H1 (cell line): Measurements from ENCODE around the gene BRMS1L. TPM values are rescaled to one million over a fixed set of nuclear protein-coding genes. Genes with fewer than 3 reads are reported as not detected.

Experiments
- CTCF ChIA-PET: fragments of 300-600 bp; sonication (Branson Sonifier 250); formaldehyde crosslinking; loops from one replicate; lab custom pipeline; 2021; ENCODE audit not compliant: partially characterized antibody; lab: Charles Lee
- POLR2A ChIA-PET: fragments of 300-600 bp; sonication (Branson Sonifier 250); formaldehyde crosslinking; loops from one replicate; lab custom pipeline; 2021; ENCODE audit warnings: inconsistent platforms; ENCODE audit not compliant: partially characterized antibody; lab: Charles Lee
- DNase-seq, 2 experiments: peaks; one replicate each; pipeline versions ENCODE4 v3.0.0 to v3.0.0-alpha.2; 2010 to 2022; ENCODE audit warnings: low spot score in 2 of 2, low read depth in 1 of 2, mixed read lengths in 1 of 2
- FAIRE-seq: peaks from 2 replicates; lab custom pipeline; 2011; peaks lifted over from hg19 to GRCh38; lab: Jason Lieb, UNC
- H2AFZ ChIP-seq: 2 replicates; pipeline ENCODE4 v1.8.1; 2012; ENCODE audit warnings: low read length, inconsistent platforms
- H2AK5ac ChIP-seq: 2 replicates; pipeline ENCODE4 v1.6.1; 2013; ENCODE audit warnings: low read depth, low read length
- H2BK120ac ChIP-seq: replicated peaks from 2 replicates; pipeline ENCODE3; 2013; ENCODE audit warnings: low read depth, low read length, inconsistent platforms
- H2BK12ac ChIP-seq: 2 replicates; pipeline ENCODE4 v1.6.1; 2013; ENCODE audit warnings: low read depth, low read length
- H2BK15ac ChIP-seq: 2 replicates; pipeline ENCODE4 v1.6.1; 2013; ENCODE audit warnings: low read length
- H2BK20ac ChIP-seq: 2 replicates; pipeline ENCODE4 v1.6.1; 2013; ENCODE audit warnings: low read length
- H2BK5ac ChIP-seq: 2 replicates; pipeline ENCODE4 v1.6.1; 2013; ENCODE audit warnings: low read depth, low read length
- H3K14ac ChIP-seq: 2 replicates; pipeline ENCODE4 v1.6.1; 2013; ENCODE audit warnings: inconsistent platforms; ENCODE audit not compliant: insufficient read length
- H3K18ac ChIP-seq: 2 replicates; pipeline ENCODE4 v1.6.1; 2013; ENCODE audit warnings: low read length; ENCODE audit errors: extremely low read depth
- H3K23ac ChIP-seq: 2 replicates; pipeline ENCODE4 v1.6.1; 2013; ENCODE audit warnings: inconsistent platforms; ENCODE audit not compliant: insufficient read length
- H3K23me2 ChIP-seq: 2 replicates; pipeline ENCODE4 v1.6.1; 2013; ENCODE audit warnings: low read depth, low read length
- H3K27ac ChIP-seq: 2 replicates; pipeline ENCODE4 v1.6.1; 2011; ENCODE audit warnings: low read depth, low read length, inconsistent platforms
- H3K27me3 ChIP-seq, 4 experiments: replicated peaks in 1 of 4; 1 replicate in 1 of 4; 2 replicates in 3 of 4; pipeline versions ENCODE4 v1.6.1 to v1.8.1; 2011 to 2013; ENCODE audit warnings: low read length in 3 of 4, mild to moderate bottlenecking in 3 of 4, inconsistent platforms in 2 of 4, mixed read lengths in 2 of 4, moderate library complexity in 1 of 4; ENCODE audit not compliant: control insufficient read depth in 3 of 4, insufficient read depth in 3 of 4; ENCODE audit errors: extremely low read depth in 1 of 4
- H3K36me3 ChIP-seq, 4 experiments: 2 replicates each; pipeline versions ENCODE4 v1.6.1 to v1.8.1; 2011 to 2013; ENCODE audit warnings: mild to moderate bottlenecking in 4 of 4, low read length in 3 of 4, moderate library complexity in 2 of 4, control low read depth in 1 of 4, inconsistent platforms in 1 of 4; ENCODE audit not compliant: insufficient read depth in 4 of 4, control insufficient read depth in 2 of 4
- H3K4ac ChIP-seq: replicated peaks from 2 replicates; pipeline ENCODE3; 2013; ENCODE audit warnings: low read length, low read depth, mixed read lengths, inconsistent platforms; ENCODE audit not compliant: insufficient read length
- H3K4me1 ChIP-seq, 4 experiments: replicated peaks in 1 of 4; 1 replicate in 1 of 4; 2 replicates in 3 of 4; pipeline versions ENCODE4 v1.6.1 to v1.8.1; 2011 to 2013; ENCODE audit warnings: low read length in 3 of 4, inconsistent platforms in 2 of 4, mixed read lengths in 1 of 4; ENCODE audit not compliant: insufficient read depth in 4 of 4, control insufficient read depth in 3 of 4
- H3K4me2 ChIP-seq, 2 experiments: 2 replicates each; pipeline versions ENCODE4 v1.6.1 to v1.8.1; 2011 to 2013; ENCODE audit warnings: low read depth in 2 of 2, low read length in 2 of 2, control low read depth in 1 of 2, inconsistent platforms in 1 of 2, mild to moderate bottlenecking in 1 of 2; ENCODE audit not compliant: insufficient read depth in 1 of 2
- H3K4me3 ChIP-seq, 4 experiments: fragments of 200-600, 300-600 bp in 1 of 4; sonication (generic), shearing (Covaris generic), sonication (Bioruptor Twin) in 1 of 4; 2 replicates each; pipeline versions ENCODE4 v1.5.1 to v1.8.1; 2011 to 2016; ENCODE audit warnings: low read length in 4 of 4, low read depth in 3 of 4, control low read depth in 2 of 4, inconsistent platforms in 2 of 4, mild to moderate bottlenecking in 2 of 4, mixed read lengths in 1 of 4, moderate library complexity in 1 of 4; ENCODE audit not compliant: insufficient read depth in 2 of 4; ENCODE audit errors: extremely low read depth in 1 of 4
- H3K56ac ChIP-seq: replicated peaks from 2 replicates; pipeline ENCODE3; 2013; ENCODE audit warnings: low read depth, mild to moderate bottlenecking, mixed read lengths, low read length, inconsistent platforms; ENCODE audit not compliant: insufficient read length
- H3K79me1 ChIP-seq: 2 replicates; pipeline ENCODE4 v1.6.1; 2013; ENCODE audit warnings: low read depth, low read length, control low read depth
- H3K79me2 ChIP-seq, 2 experiments: 2 replicates each; pipeline versions ENCODE4 v1.6.1 to v1.8.1; 2012 to 2013; ENCODE audit warnings: low read length in 2 of 2, mild to moderate bottlenecking in 2 of 2, inconsistent platforms in 1 of 2; ENCODE audit not compliant: insufficient read depth in 2 of 2, control insufficient read depth in 1 of 2
- H3K9ac ChIP-seq, 4 experiments: replicated peaks in 1 of 4; 1 replicate in 1 of 4; 2 replicates in 3 of 4; pipeline versions ENCODE4 v1.6.1 to v1.8.1; 2011 to 2013; ENCODE audit warnings: low read depth in 3 of 4, low read length in 3 of 4, control low read depth in 2 of 4, mild to moderate bottlenecking in 2 of 4, moderate library complexity in 2 of 4, inconsistent platforms in 1 of 4; ENCODE audit errors: extremely low read depth in 1 of 4
- H3K9me3 ChIP-seq, 2 experiments: 2 replicates each; pipeline versions ENCODE4 v1.6.1 to v1.8.1; 2012 to 2013; ENCODE audit warnings: mild to moderate bottlenecking in 2 of 2, moderate library complexity in 2 of 2, control low read depth in 1 of 2, inconsistent platforms in 1 of 2, low read depth in 1 of 2, low read length in 1 of 2, mixed read lengths in 1 of 2; ENCODE audit not compliant: insufficient read depth in 2 of 2
- H4K20me1 ChIP-seq, 2 experiments: replicated peaks in 1 of 2; 2 replicates each; pipeline versions ENCODE3 to v1.8.1; 2011 to 2013; ENCODE audit warnings: inconsistent platforms in 2 of 2, low read length in 2 of 2, mild to moderate bottlenecking in 1 of 2; ENCODE audit not compliant: insufficient read depth in 2 of 2, control insufficient read depth in 1 of 2
- H4K5ac ChIP-seq: 2 replicates; pipeline ENCODE4 v1.6.1; 2013; ENCODE audit warnings: low read length, low read depth, mixed read lengths, inconsistent platforms; ENCODE audit not compliant: insufficient read length
- H4K8ac ChIP-seq: 2 replicates; pipeline ENCODE4 v1.8.0; 2013; ENCODE audit warnings: mild to moderate bottlenecking, moderate library complexity, low read length, inconsistent platforms; ENCODE audit not compliant: insufficient read depth; ENCODE audit errors: extremely low read depth
- H4K91ac ChIP-seq: replicated peaks from 2 replicates; pipeline ENCODE3; 2013; ENCODE audit warnings: low read length, mixed read lengths, inconsistent platforms; ENCODE audit not compliant: insufficient read length
- ASH2L ChIP-seq: fragments of 200-600, 300-600 bp; sonication (generic); IDR thresholded peaks from one replicate; pipeline ENCODE4 v1.7.1; 2017; ENCODE audit warnings: low read length
- BCL11A ChIP-seq, 2 experiments: IDR thresholded peaks; one replicate each; pipeline ENCODE4 v1.6.1; 2011; ENCODE audit warnings: low read depth in 2 of 2, low read length in 2 of 2, mild to moderate bottlenecking in 2 of 2
- CEBPB ChIP-seq: IDR thresholded peaks from 2 replicates; pipeline ENCODE4 v1.6.1; 2012; ENCODE audit warnings: low read depth, low read length
- GABPA ChIP-seq: IDR thresholded peaks from 2 replicates; pipeline ENCODE4 v1.6.1; 2011; ENCODE audit warnings: mild to moderate bottlenecking, low read length, moderate library complexity, borderline replicate concordance; ENCODE audit not compliant: insufficient read depth
- POU5F1 ChIP-seq: IDR thresholded peaks from 2 replicates; pipeline ENCODE4 v1.6.1; 2011; ENCODE audit warnings: low read depth, mild to moderate bottlenecking, low read length, moderate library complexity
- SIRT6 ChIP-seq: IDR thresholded peaks from one replicate; pipeline ENCODE4 v1.7.1; 2012; ENCODE audit warnings: low read length, inconsistent platforms
- WGBS, 2 experiments: shearing (Covaris generic) in 1 of 2; methylation state at CpG; one replicate each; pipeline versions ENCODE4 v1.1.6 to v1.1.7; 2013 to 2015; ENCODE audit warnings: low lambda C conversion rate in 2 of 2, mixed read lengths in 2 of 2, inconsistent platforms in 1 of 2, low coverage in 1 of 2, missing lambda C conversion rate in 1 of 2; ENCODE audit not compliant: insufficient replicate concordance in 2 of 2, insufficient coverage in 1 of 2, insufficient read length in 1 of 2; ENCODE audit errors: extremely low coverage in 1 of 2, missing lambda C conversion rate in 1 of 2; 5-methylcytosine and 5-hydroxymethylcytosine counted together
- polyA plus RNA-seq, 7 experiments: library from polyadenylated mRNA; depleted of rRNA in 3 of 7; stranded (reverse) in 5 of 7; unstranded in 2 of 7; fragments of >200 nt in 5 of 7; fragments of 200-250 nt in 2 of 7; gene quantifications; 1 replicate in 5 of 7; 2 replicates in 1 of 7; 4 replicates in 1 of 7; pipeline versions ENCODE4 v1.2.1 to v1.2.3, GENCODE V29; 2011 to 2013; ENCODE audit warnings: missing spikeins in 2 of 7, mixed read lengths in 2 of 7
- total RNA-seq: library from RNA; stranded (reverse); fragmentation: NEBNext Ultra II Directional; extraction: Animal tissue kit (Norgen Biotek cat#: 25700); gene quantifications from 2 replicates; pipeline ENCODE4 v1.2.1, GENCODE V29; 2021
- TF ChIP-seq, protein P1 (sequence below), 3 experiments: IDR thresholded peaks; 1 replicate in 2 of 3; 2 replicates in 1 of 3; pipeline versions ENCODE4 v1.5.1 to v1.6.1; 2011; ENCODE audit warnings: low read length in 3 of 3, mild to moderate bottlenecking in 3 of 3, inconsistent platforms in 2 of 3, low read depth in 1 of 3, moderate library complexity in 1 of 3; ENCODE audit not compliant: insufficient read depth in 1 of 3; ENCODE audit errors: control extremely low read depth in 1 of 3

Gene BRMS1L
- total and polyA plus RNA-seq, 2 of the 8 experiments (the other 6 are each of a cell fraction or from before 2014, with no cell fraction given), result 4.4 to 10.9 TPM

DNA sequence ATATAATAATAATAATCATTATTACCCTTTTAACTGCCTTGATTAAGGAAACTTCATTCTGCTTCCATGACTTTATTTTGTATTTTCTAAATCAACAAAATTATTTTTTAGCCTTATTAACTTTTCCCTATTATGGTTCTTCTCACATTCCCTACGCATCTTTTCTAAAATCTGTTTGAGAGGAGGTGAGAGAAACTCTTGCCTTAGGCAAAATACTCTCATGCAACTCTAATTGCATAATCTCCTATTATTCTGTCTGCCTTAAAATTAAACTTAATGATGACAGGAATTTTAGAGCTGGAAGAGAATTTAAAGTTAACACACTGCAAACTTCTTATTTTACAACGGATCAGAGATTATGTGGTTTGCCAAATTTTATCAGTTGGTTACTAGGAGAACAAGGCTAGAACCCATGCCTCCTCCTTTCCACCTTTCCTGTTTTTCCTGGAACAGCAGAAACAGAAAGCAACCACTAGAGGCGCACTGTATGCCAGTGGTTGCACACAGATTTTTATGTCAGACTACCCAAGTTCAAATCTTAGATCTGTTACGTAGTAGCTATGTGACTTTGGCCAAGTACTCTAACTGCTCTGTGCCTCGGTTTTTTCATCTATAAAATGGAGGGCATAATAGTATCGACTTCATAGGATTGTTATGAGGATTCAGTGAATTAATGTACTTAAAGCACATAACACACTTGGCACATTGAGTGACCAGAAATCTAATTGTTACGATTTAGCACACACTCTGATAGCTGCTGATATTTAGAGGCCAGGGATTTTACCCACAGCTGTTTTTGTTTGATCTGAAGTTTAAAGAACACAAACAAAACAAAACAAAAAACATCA lies 4.3 kb upstream of the BRMS1L start:
- Histone ChIP-seq H3K4me1 (no peaks in the 10 kb centered on the region), H4K91ac (no peak overlapping the region), H3K23ac (no peak overlapping the region), H4K8ac (no peak overlapping the region), H3K9me3 (no peaks in the 10 kb centered on the region), H2AFZ (no peak overlapping the region; the same call in 1 of the 2 replicates), H3K79me1 (no peaks in the 10 kb centered on the region), H3K14ac (no peak overlapping the region), H4K5ac (no peak overlapping the region), H3K9ac (no peak overlapping the region), H3K27ac (no peak overlapping the region), H3K27me3 (no peaks in the 10 kb centered on the region), H2BK20ac (no peak overlapping the region), H3K4me3 (no peak overlapping the region), H3K23me2 (peaks cover 3% of the 10 kb centered on the region; the same call in 1 of the 2 replicates), H3K4me2 (no peak overlapping the region), H3K36me3 (no peaks in the 10 kb centered on the region), H3K56ac (no peak overlapping the region), H4K20me1 (peaks cover 0 to under 1% of the 10 kb centered on the region in 2 experiments), H3K18ac (no peak overlapping the region), H2BK120ac (no peak overlapping the region), H2BK5ac (no peak overlapping the region), H3K4ac (no peak overlapping the region), H2BK12ac (no peak overlapping the region), H3K79me2 (no peaks in the 10 kb centered on the region), H2BK15ac (no peak overlapping the region), H2AK5ac (no peak overlapping the region)
- no peak for DNase-seq
- 32% methylated on average over 7 of the region's 7 CpGs; no CpG with 5 or more reads in 1 of the 2 experiments for WGBS, 2 experiments
- no peak for FAIRE-seq
- ChIA-PET POLR2A (interaction anchor here (1.0 kb wide), 1 partner anchor 12 kb away, joined by 3 read pairs; the partner anchor contains the start of gene RALGAPA1), CTCF (interaction anchor here (0.6 to 9.9 kb wide), 15 partner anchors 9 to 872 kb away, joined by 3 to 33 read pairs (median 3); no protein-coding TSS in a partner anchor)
- TF ChIP-seq GABPA, result no peak
- TF ChIP-seq CEBPB, result 0 out of 2 replicates have a peak, but pooled peaks have one; percentile 4
- TF ChIP-seq SIRT6, result no peak
- TF ChIP-seq BCL11A (IDR thresholded peaks at IDR 0.05; ENCODE audit: low read depth in 2 of 2, low read length in 2 of 2), result no peak
- TF ChIP-seq, protein P1, sequence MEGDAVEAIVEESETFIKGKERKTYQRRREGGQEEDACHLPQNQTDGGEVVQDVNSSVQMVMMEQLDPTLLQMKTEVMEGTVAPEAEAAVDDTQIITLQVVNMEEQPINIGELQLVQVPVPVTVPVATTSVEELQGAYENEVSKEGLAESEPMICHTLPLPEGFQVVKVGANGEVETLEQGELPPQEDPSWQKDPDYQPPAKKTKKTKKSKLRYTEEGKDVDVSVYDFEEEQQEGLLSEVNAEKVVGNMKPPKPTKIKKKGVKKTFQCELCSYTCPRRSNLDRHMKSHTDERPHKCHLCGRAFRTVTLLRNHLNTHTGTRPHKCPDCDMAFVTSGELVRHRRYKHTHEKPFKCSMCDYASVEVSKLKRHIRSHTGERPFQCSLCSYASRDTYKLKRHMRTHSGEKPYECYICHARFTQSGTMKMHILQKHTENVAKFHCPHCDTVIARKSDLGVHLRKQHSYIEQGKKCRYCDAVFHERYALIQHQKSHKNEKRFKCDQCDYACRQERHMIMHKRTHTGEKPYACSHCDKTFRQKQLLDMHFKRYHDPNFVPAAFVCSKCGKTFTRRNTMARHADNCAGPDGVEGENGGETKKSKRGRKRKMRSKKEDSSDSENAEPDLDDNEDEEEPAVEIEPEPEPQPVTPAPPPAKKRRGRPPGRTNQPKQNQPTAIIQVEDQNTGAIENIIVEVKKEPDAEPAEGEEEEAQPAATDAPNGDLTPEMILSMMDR (IDR thresholded peaks at IDR 0.05; ENCODE audit: control extremely low read depth in 1 of 3, insufficient read depth in 1 of 3, low read depth in 1 of 3, low read length in 3 of 3), result peak; percentile 17 to 90 (median 59)
- no peak for TF ChIP-seq ASH2L
- no peak for TF ChIP-seq POU5F1
